Stimulated activated CD4-positive, alpha-beta T cell treated with anti-CD3 and anti-CD28 coated beads, Interleukin-1b, Interleukin-23, amount 100 ng/mL, for 48 hours (primary cell): ENCODE results near the gene ASB4.
A peak's percentile ranks its signal among the peaks of the same experiment; 100 is the strongest.
"Not testable (repeated sequence)": the region's sequence is repeated elsewhere in the genome, so short reads cannot be mapped to it uniquely, and the experiment has no call there.

Experiments
- DNase-seq: peaks from one replicate; pipeline ENCODE4 v3.0.0-alpha.2; 2020

ASB4 gene

GRCh38 chr7:95479992-95480624 lies 5.6 kb upstream of the ASB4 start:
- DNase-seq, result no peak

- no peak for DNase-seq
These were observed 4.2 kb upstream of the ASB4 start for GRCh38 chr7:95481271-95482165.

- no peak for DNase-seq
These were observed 3.3 kb upstream of the ASB4 start for GRCh38 chr7:95482424-95482823.

- no peak for DNase-seq
These were observed 4.6 kb downstream of the ASB4 start for GRCh38 chr7:95490231-95490762.

- no peak for DNase-seq
These were observed 5.5 kb downstream of the ASB4 start for GRCh38 chr7:95491201-95491600.

- DNase-seq, result no peak
These were observed 6.0 kb downstream of the ASB4 start for GRCh38 chr7:95491634-95492314.

- no peak for DNase-seq
These were observed 7.5 kb downstream of the ASB4 start for GRCh38 chr7:95493247-95493646.

- DNase-seq, result no peak
These were observed 8.1 kb downstream of the ASB4 start for GRCh38 chr7:95493844-95494243.

- peak; percentile 18 for DNase-seq
These were observed 15.6 kb downstream of the ASB4 start for GRCh38 chr7:95501261-95501832.

GRCh38 chr7:95502403-95502802 lies 16.7 kb downstream of the ASB4 start:
- no peak for DNase-seq

GRCh38 chr7:95503271-95504131 lies 17.8 kb downstream of the ASB4 start:
- no peak for DNase-seq

GRCh38 chr7:95504132-95504588 lies 18.4 kb downstream of the ASB4 start:
- not testable (repeated sequence) for DNase-seq

- no peak for DNase-seq
These were observed 23.0 kb downstream of the ASB4 start for GRCh38 chr7:95508780-95509179.

GRCh38 chr7:95509199-95509598 lies 23.5 kb downstream of the ASB4 start:
- DNase-seq, result no peak

- DNase-seq, result peak; percentile 35
These were observed 26.0 kb downstream of the ASB4 start for GRCh38 chr7:95511716-95512260.

GRCh38 chr7:95517458-95517857 lies 31.7 kb downstream of the ASB4 start:
- DNase-seq, result no peak

- DNase-seq, result no peak
These were observed 32.1 kb downstream of the ASB4 start for GRCh38 chr7:95517870-95518269.

- no peak for DNase-seq
These were observed 34.4 kb downstream of the ASB4 start for GRCh38 chr7:95520136-95520535.

- DNase-seq, result no peak
These were observed 39.8 kb downstream of the ASB4 start for GRCh38 chr7:95525503-95525902.

- no peak for DNase-seq
These were observed 40.5 kb downstream of the ASB4 start for GRCh38 chr7:95526128-95526738.
